OCI-LY7 (cell line): ENCODE measurements around the gene TAS1R2.

Experiments used
- CTCF ChIP-seq: fragments of 200-600 bp; sonication (generic); conservative IDR thresholded peaks from 2 replicates; pipeline ENCODE4 v1.5.1; 2014; ENCODE audit warnings: mild to moderate bottlenecking, antibody characterized with exemption, low read length, moderate library complexity, mixed read lengths
- EZH2phosphoT487 ChIP-seq: fragments of 200-600 bp; sonication (generic); IDR thresholded peaks from 2 replicates; pipeline ENCODE4 v1.6.1; 2018; ENCODE audit warnings: low read depth, borderline replicate concordance, mild to moderate bottlenecking, mixed run types, antibody characterized with exemption, low read length, moderate library complexity, mixed read lengths

GRCh38 chr1:18882486-18882885 is 23.0 kb upstream of the TAS1R2 start:
- TF ChIP-seq CTCF (no peak), EZH2phosphoT487 (no peak)
